ENCODE measurements around the gene CELA2A. TPM values are rescaled to one million over a fixed set of nuclear protein-coding genes. Genes with fewer than 3 reads are reported as not detected.
"Not testable (repeated sequence)": the region's sequence is repeated elsewhere in the genome, so short reads cannot be mapped to it uniquely, and the experiment has no call there.

Gene CELA2A
- total and polyA plus RNA-seq, 8 donors, result 360 to 20,184 (median 3,756) TPM

GRCh38 chr1:15483971-15484370, 27.4 kb downstream of the CELA2A start:
- Histone ChIP-seq H3K27me3 (no peaks in the 10 kb centered on the region), H3K36me3 (peaks cover 0 to 17% (median 0%) of the 10 kb centered on the region in 3 donors), H3K27ac (no peak overlapping the region), H3K9me3 (no peaks in the 10 kb centered on the region), H3K4me1 (peaks cover 0 to 8% (median 5%) of the 10 kb centered on the region in 3 donors), H3K4me3 (no peak overlapping the region)
- FAIRE-seq (no peak), ATAC-seq (no peak), DNase-seq (no peak)
- TF ChIP-seq CTCF (IDR thresholded peaks at IDR 0.05), result no peak
- intact Hi-C loops (cut with DNase I), result no loop called here
- 78 to 90% methylated on average over 2 of the region's 2 CpGs for WGBS, 2 donors

GRCh38 chr1:15484443-15484842, 27.9 kb downstream of the CELA2A start:
- H3K4me1 ChIP-seq; FAIRE-seq; H3K9me3 ChIP-seq; H3K4me3 ChIP-seq; ATAC-seq; DNase-seq; H3K27me3 ChIP-seq; intact Hi-C loops (cut with DNase I); H3K27ac ChIP-seq: not testable (repeated sequence)
- WGBS, 2 donors, result 50 to 51% methylated on average over 6 of the region's 6 CpGs
- H3K36me3 ChIP-seq, result peaks cover 0 to 17% (median 0%) of the 10 kb centered on the region in 3 donors

- H3K27ac ChIP-seq, result no peak overlapping the region
These were observed 29.1 kb downstream of the CELA2A start for GRCh38 chr1:15485636-15486035.

GRCh38 chr1:15486844-15487610, 30.5 kb downstream of the CELA2A start:
- H3K27ac ChIP-seq; intact Hi-C loops (cut with DNase I); FAIRE-seq; H3K4me3 ChIP-seq; H3K27me3 ChIP-seq; H3K4me1 ChIP-seq; ATAC-seq; DNase-seq; H3K9me3 ChIP-seq: not testable (repeated sequence)
- H3K36me3 ChIP-seq, result peaks cover 0 to 17% (median 0%) of the 10 kb centered on the region in 3 donors
- 75 to 87% methylated on average over 17 of the region's 17 CpGs for WGBS, 2 donors

More at GRCh38 chr1:15485636-15486035, 29.1 kb downstream of the CELA2A start:
- 70 to 77% methylated on average over 6 of the region's 6 CpGs for WGBS, 2 donors
- Histone ChIP-seq H3K4me1 (peaks cover 0 to 9% (median 5%) of the 10 kb centered on the region in 3 donors), H3K36me3 (peaks cover 0 to 17% (median 0%) of the 10 kb centered on the region in 3 donors), H3K27me3 (no peaks in the 10 kb centered on the region), H3K4me3 (no peak overlapping the region), H3K9me3 (no peaks in the 10 kb centered on the region)
- FAIRE-seq (no peak), DNase-seq (no peak), ATAC-seq (no peak)
- TF ChIP-seq CTCF (IDR thresholded peaks at IDR 0.05), result no peak
- intact Hi-C loops (cut with DNase I), result no loop called here

DNA sequence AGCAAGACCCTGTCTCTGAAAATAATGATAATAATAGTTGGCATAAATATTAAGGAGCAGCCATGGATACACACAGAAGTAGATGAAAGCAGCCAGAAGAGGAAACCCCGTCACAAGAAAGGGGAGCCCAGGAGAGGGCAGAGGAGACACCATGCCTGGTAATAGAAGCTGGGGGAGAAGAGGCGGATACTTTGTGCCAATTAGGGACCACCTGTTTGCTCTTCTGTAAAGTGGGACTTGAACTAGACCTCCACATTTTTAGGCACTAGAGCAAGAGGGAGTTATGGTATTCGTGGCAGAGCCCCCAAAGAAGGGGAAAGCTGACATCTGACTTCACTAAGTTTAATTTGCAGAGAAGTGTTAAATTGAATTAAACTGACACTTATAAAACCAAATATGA, 31.8 kb downstream of the CELA2A start:
- Histone ChIP-seq H3K27ac (peak overlapping the region in 1 of 4 donors; percentile 8), H3K4me3 (no peak overlapping the region), H3K9me3 (no peaks in the 10 kb centered on the region), H3K36me3 (peaks cover 0 to 17% (median 0%) of the 10 kb centered on the region in 3 donors), H3K27me3 (no peaks in the 10 kb centered on the region), H3K4me1 (peaks cover 0 to 9% (median 5%) of the 10 kb centered on the region in 3 donors)
- 84 to 92% methylated on average over 3 of the region's 3 CpGs for WGBS, 2 donors
- DNase-seq (no peak), FAIRE-seq (no peak), ATAC-seq (no peak)
- intact Hi-C loops (cut with DNase I), result no loop called here
- TF ChIP-seq CTCF (IDR thresholded peaks at IDR 0.05), result no peak

Measured in pancreas (tissue), 10 donors.